GM23248 (cell line): Measurements from ENCODE around the gene LRRN4. TPM values are rescaled to one million over a fixed set of nuclear protein-coding genes. Genes with fewer than 3 reads are reported as not detected.
A peak's percentile ranks its signal among the peaks of the same experiment; 100 is the strongest.

Experiments
- DNase-seq: peaks from one replicate; pipeline ENCODE4 v3.0.0-alpha.2; 2015
- H2AFZ ChIP-seq: fragments of 200-600 bp; sonication (generic); 2 replicates; pipeline ENCODE4 v1.6.1; 2016; ENCODE audit warnings: antibody characterized with exemption
- H3F3A ChIP-seq: fragments of 200-600 bp; sonication (generic); 2 replicates; pipeline ENCODE4 v1.6.1; 2016; ENCODE audit warnings: mild to moderate bottlenecking, antibody characterized with exemption, mixed run types; ENCODE audit not compliant: insufficient read depth
- H3K27ac ChIP-seq: fragments of 200-600 bp; sonication (generic); 2 replicates; pipeline ENCODE4 v1.5.1; 2016; ENCODE audit warnings: mild to moderate bottlenecking
- H3K27me3 ChIP-seq: fragments of 200-600 bp; sonication (generic); replicated peaks from 2 replicates; pipeline ENCODE4 v1.6.1; 2016; ENCODE audit warnings: mild to moderate bottlenecking; ENCODE audit not compliant: insufficient read depth
- H3K36me3 ChIP-seq: fragments of 200-600 bp; sonication (generic); 2 replicates; pipeline ENCODE4 v1.6.1; 2016; ENCODE audit warnings: low read depth, mild to moderate bottlenecking
- H3K4me1 ChIP-seq: fragments of 200-600 bp; sonication (generic); 2 replicates; pipeline ENCODE4 v1.6.1; 2016; ENCODE audit warnings: mild to moderate bottlenecking; ENCODE audit not compliant: insufficient read depth
- H3K4me2 ChIP-seq: fragments of 200-600 bp; sonication (generic); one replicate; pipeline ENCODE4 v1.6.1; 2016; ENCODE audit warnings: mild to moderate bottlenecking; ENCODE audit not compliant: unreplicated experiment
- H3K4me3 ChIP-seq: fragments of 200-600 bp; sonication (generic); 2 replicates; pipeline ENCODE4 v1.5.1; 2016; ENCODE audit warnings: mild to moderate bottlenecking
- H3K79me2 ChIP-seq: fragments of 200-600 bp; sonication (generic); 2 replicates; pipeline ENCODE4 v1.6.1; 2016; ENCODE audit warnings: mild to moderate bottlenecking; ENCODE audit not compliant: insufficient read depth
- H3K9ac ChIP-seq: fragments of 200-600 bp; sonication (generic); 2 replicates; pipeline ENCODE4 v1.6.1; 2016; ENCODE audit warnings: mild to moderate bottlenecking
- H3K9me2 ChIP-seq: fragments of 200-600 bp; sonication (generic); 2 replicates; pipeline ENCODE4 v1.6.1; 2016; ENCODE audit warnings: mixed run types, mild to moderate bottlenecking, moderate library complexity; ENCODE audit not compliant: insufficient read depth
- H3K9me3 ChIP-seq: fragments of 200-600 bp; sonication (generic); one replicate; pipeline ENCODE4 v1.6.1; 2017; ENCODE audit warnings: low read depth
- H4K20me1 ChIP-seq: fragments of 200-600 bp; sonication (generic); 2 replicates; pipeline ENCODE4 v1.6.0; 2016; ENCODE audit not compliant: insufficient read depth
- EZH2 ChIP-seq: fragments of 200-600 bp; sonication (generic); IDR thresholded peaks from 2 replicates; pipeline ENCODE4 v1.6.1; 2018; ENCODE audit warnings: antibody characterized with exemption, mild to moderate bottlenecking; ENCODE audit not compliant: insufficient read depth, poor library complexity, severe bottlenecking
- EZH2phosphoT487 ChIP-seq: fragments of 200-600 bp; sonication (generic); IDR thresholded peaks from 2 replicates; pipeline ENCODE4 v1.6.1; 2018; ENCODE audit warnings: antibody characterized with exemption, moderate library complexity, mild to moderate bottlenecking, low read depth; ENCODE audit not compliant: insufficient read depth
- WGBS, 2 experiments: methylation state at CpG; one replicate each; pipeline ENCODE4 v1.1.6; 2015 to 2017; ENCODE audit warnings: low lambda C conversion rate in 2 of 2, low coverage in 1 of 2; ENCODE audit errors: missing lambda C conversion rate in 2 of 2; 5-methylcytosine and 5-hydroxymethylcytosine counted together
- in situ Hi-C: fragments of 300-500 bp; cut with MboI; formaldehyde crosslinking; loops from 2 replicates; pipeline ENCODE4 v1.15.0; 2020
- polyA plus RNA-seq: library from polyadenylated mRNA; unstranded; fragments of >200 nt; fragmentation: Nextera tagmentation; extraction: Ambion mirVana; gene quantifications from 2 replicates; pipeline ENCODE4 v1.2.1, GENCODE V29; 2016
- total RNA-seq: library from RNA; depleted of rRNA; stranded (reverse); fragments of >200 nt; shearing (Covaris generic); gene quantifications from 2 replicates; pipeline ENCODE4 v1.2.3, GENCODE V29; 2014

The LRRN4 gene
- total and polyA plus RNA-seq, 2 experiments from 2014 or later = not detected

DNA sequence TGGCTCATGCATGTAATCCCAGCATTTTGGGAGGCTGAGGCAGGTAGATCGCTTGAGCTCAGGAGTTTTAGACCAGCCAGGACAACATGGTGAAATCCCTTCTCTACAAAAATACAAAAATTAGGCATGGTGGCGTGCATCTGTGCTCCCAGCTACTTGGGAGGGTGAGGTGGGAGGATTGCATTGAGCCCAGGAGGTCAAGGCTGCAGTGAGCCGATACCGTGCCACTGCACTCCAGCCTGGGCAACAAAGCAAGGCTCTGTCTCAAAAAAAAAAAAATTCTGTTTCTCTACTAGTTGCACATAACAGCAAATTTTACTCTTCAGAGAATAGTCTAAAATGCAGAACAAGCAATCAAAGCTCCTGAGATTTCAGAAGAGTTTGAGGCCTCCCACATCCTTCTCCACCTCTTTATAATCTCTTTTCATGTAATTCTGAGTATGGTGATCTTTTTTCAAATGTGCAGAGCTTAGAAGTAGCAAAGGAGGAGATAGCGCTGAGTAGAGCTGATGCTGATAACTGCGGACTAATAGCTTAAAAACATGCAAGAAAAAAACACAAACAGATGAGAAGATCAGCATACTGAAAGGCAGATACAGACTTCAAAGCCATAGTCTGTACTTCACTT lies 23.3 kb downstream of the LRRN4 start:
- Histone ChIP-seq H3K36me3 (peaks cover 26% of the 10 kb centered on the region), H3K4me1 (peaks cover 11% of the 10 kb centered on the region; the same call in 1 of the 2 replicates), H3K9me3 (no peaks in the 10 kb centered on the region), H4K20me1 (0 out of 2 replicates have a peak, but pooled peaks cover 5% of the 10 kb centered on the region), H3K4me3 (no peak overlapping the region), H3K27me3 (no peaks in the 10 kb centered on the region), H3K27ac (no peak overlapping the region), H3F3A (no peaks in the 10 kb centered on the region), H3K4me2 (no peak overlapping the region), H3K9ac (no peak overlapping the region), H3K79me2 (peaks cover 80% of the 10 kb centered on the region), H2AFZ (no peak overlapping the region), H3K9me2 (no peaks in the 10 kb centered on the region)
- WGBS, 2 experiments = 85 to 88% methylated on average over 6 of the region's 6 CpGs
- DNase-seq = no peak
- TF ChIP-seq EZH2 = no peak
- in situ Hi-C loops = no loop called here

DNA sequence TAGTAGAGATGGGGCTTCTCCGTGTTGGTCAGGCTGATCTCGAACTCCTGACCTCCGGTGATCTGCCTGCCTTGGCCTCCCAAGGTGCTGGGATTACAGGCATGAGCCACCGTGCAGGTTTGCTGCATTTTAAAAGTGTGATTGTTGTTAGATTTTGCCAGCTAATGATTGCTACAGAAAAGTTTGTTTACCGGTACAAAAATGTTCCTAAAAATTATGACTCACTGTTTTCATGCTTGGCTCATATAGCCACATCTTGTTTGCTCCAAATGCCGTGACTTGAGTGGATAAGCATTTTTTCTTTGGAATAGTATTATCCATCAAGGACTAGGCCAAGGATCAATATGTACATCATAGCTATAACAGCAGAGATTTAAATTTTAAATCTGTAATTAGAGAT lies 24.3 kb downstream of the LRRN4 start:
- Histone ChIP-seq H3K4me1 (peaks cover 11% of the 10 kb centered on the region; the same call in 1 of the 2 replicates), H3K9me2 (no peaks in the 10 kb centered on the region), H3K4me3 (no peak overlapping the region), H4K20me1 (0 out of 2 replicates have a peak, but pooled peaks cover 3% of the 10 kb centered on the region), H3K36me3 (peaks cover 33% of the 10 kb centered on the region), H3K79me2 (peaks cover 90% of the 10 kb centered on the region), H3K27me3 (no peaks in the 10 kb centered on the region), H3F3A (no peaks in the 10 kb centered on the region), H3K9ac (no peak overlapping the region), H3K27ac (peak overlapping the region; percentile 23; the same call in 1 of the 2 replicates), H3K4me2 (no peak overlapping the region), H3K9me3 (no peaks in the 10 kb centered on the region), H2AFZ (no peak overlapping the region)
- TF ChIP-seq EZH2phosphoT487 = no peak
- no peak for TF ChIP-seq EZH2
- 24 to 25% methylated on average over 6 of the region's 6 CpGs for WGBS, 2 experiments
- in situ Hi-C loops = no loop called here
- DNase-seq = peak; percentile 62

DNA sequence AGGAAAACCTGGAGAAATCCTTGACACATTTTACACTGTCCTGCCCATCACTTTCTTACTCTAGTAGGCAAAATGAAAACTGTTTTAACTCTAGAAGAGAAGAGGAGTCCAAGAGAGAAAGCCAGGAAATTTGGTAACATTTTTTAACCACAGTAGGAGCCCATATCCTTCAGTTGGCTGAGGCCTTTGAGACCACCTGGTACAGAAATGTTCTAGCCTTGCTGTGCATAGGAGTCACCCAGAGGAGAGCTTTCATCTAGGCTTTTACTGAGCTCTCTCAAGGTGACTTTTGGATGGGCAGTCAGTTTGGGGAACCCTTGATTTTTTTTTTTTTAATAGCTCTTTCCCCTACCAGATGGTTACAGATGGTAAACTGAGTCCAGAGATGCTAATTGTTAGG lies 25.0 kb downstream of the LRRN4 start:
- in situ Hi-C loops = no loop called here
- TF ChIP-seq EZH2phosphoT487 = no peak
- no peak for TF ChIP-seq EZH2
- no peaks in the 10 kb centered on the region for H4K20me1 ChIP-seq

GRCh38 chr20:6026051-6026450 lies 27.8 kb downstream of the LRRN4 start:
- Histone ChIP-seq H3K79me2 (peaks cover 99% of the 10 kb centered on the region), H3K4me2 (no peak overlapping the region), H3K27ac (no peak overlapping the region), H3F3A (no peaks in the 10 kb centered on the region), H2AFZ (no peak overlapping the region), H3K27me3 (no peaks in the 10 kb centered on the region), H3K9me2 (no peaks in the 10 kb centered on the region), H3K9me3 (no peaks in the 10 kb centered on the region), H3K4me1 (peaks cover 11% of the 10 kb centered on the region; the same call in 1 of the 2 replicates), H3K36me3 (peaks cover 30% of the 10 kb centered on the region), H4K20me1 (no peaks in the 10 kb centered on the region), H3K9ac (no peak overlapping the region), H3K4me3 (no peak overlapping the region)
- 93% methylated on average over 3 of the region's 3 CpGs for WGBS, 2 experiments
- TF ChIP-seq EZH2phosphoT487 (no peak), EZH2 (no peak)
- in situ Hi-C loops = no loop called here
- peak; percentile 40 for DNase-seq

More for the DNA sequence above, 25.0 kb downstream of the LRRN4 start:
- Histone ChIP-seq H3K27ac (no peak overlapping the region), H3K4me1 (peaks cover 11% of the 10 kb centered on the region; the same call in 1 of the 2 replicates), H3K4me3 (no peak overlapping the region), H3F3A (no peaks in the 10 kb centered on the region), H3K79me2 (peaks cover 97% of the 10 kb centered on the region), H3K9me2 (no peaks in the 10 kb centered on the region), H3K9me3 (no peaks in the 10 kb centered on the region), H2AFZ (no peak overlapping the region), H3K36me3 (peaks cover 29% of the 10 kb centered on the region), H3K27me3 (no peaks in the 10 kb centered on the region), H3K9ac (no peak overlapping the region), H3K4me2 (no peak overlapping the region)
- DNase-seq = no peak
